Stimulated activated CD4-positive, alpha-beta T cell treated with anti-CD3 and anti-CD28 coated beads, Interleukin-2, amount 100 ng/mL, for 4 hours (primary cell): ENCODE measurements around the gene LSP1.
"Not testable (repeated sequence)": the region's sequence is repeated elsewhere in the genome, so short reads cannot be mapped to it uniquely, and the experiment has no call there.

ENCODE experiments used
- DNase-seq: peaks from one replicate; pipeline ENCODE4 v3.0.0-alpha.2; 2020; ENCODE audit warnings: low read depth

LSP1 gene

GRCh38 chr11:1928891-1929541 is 76.1 kb downstream of the LSP1 start:
- no peak for DNase-seq

GRCh38 chr11:1929621-1930461 is 77.0 kb downstream of the LSP1 start:
- no peak for DNase-seq

GRCh38 chr11:1930462-1930830 is 77.6 kb downstream of the LSP1 start:
- DNase-seq = no peak

- DNase-seq = no peak
These were observed 78.6 kb downstream of the LSP1 start for GRCh38 chr11:1931341-1932104.

GRCh38 chr11:1932105-1932480 is 79.2 kb downstream of the LSP1 start:
- no peak for DNase-seq

- no peak for DNase-seq
These were observed 79.8 kb downstream of the LSP1 start for GRCh38 chr11:1932681-1933080.

- DNase-seq = no peak
These were observed 80.8 kb downstream of the LSP1 start for GRCh38 chr11:1933416-1934334.

GRCh38 chr11:1934335-1935155 is 81.7 kb downstream of the LSP1 start:
- DNase-seq = no peak

- no peak for DNase-seq
These were observed 82.5 kb downstream of the LSP1 start for GRCh38 chr11:1935156-1936071.

GRCh38 chr11:1936072-1936780 is 83.3 kb downstream of the LSP1 start:
- DNase-seq = no peak

GRCh38 chr11:1936781-1937615 is 84.1 kb downstream of the LSP1 start:
- DNase-seq = no peak

GRCh38 chr11:1937616-1938342 is 84.9 kb downstream of the LSP1 start:
- no peak for DNase-seq

GRCh38 chr11:1938343-1939005 is 85.6 kb downstream of the LSP1 start:
- no peak for DNase-seq

GRCh38 chr11:1939006-1939625 is 86.2 kb downstream of the LSP1 start:
- no peak for DNase-seq

- DNase-seq = not testable (repeated sequence)
These were observed 86.9 kb downstream of the LSP1 start for GRCh38 chr11:1939788-1940187.
